DOHH2 (cell line): Measurements from ENCODE around the gene TOX4.

Experiments used
- CTCF ChIP-seq: fragments of 200-600 bp; sonication (generic); IDR thresholded peaks from one replicate; pipeline ENCODE4 v1.5.1; 2014; ENCODE audit warnings: antibody characterized with exemption, mild to moderate bottlenecking, low read depth, low read length; ENCODE audit not compliant: poor library complexity, severe bottlenecking
- EZH2phosphoT487 ChIP-seq: fragments of 200-600 bp; sonication (generic); IDR thresholded peaks from 2 replicates; pipeline ENCODE4 v1.6.1; 2017; ENCODE audit warnings: borderline replicate concordance, mild to moderate bottlenecking, antibody characterized with exemption, low read length, moderate library complexity, mixed read lengths

GRCh38 chr14:21440859-21441258 is 36.1 kb upstream of the TOX4 start:
- no peak for TF ChIP-seq CTCF
- no peak for TF ChIP-seq EZH2phosphoT487
